LNCaP clone FGC (cell line): ENCODE measurements around the gene GNG4.

Experiments used
- DNase-seq: peaks from one replicate; pipeline ENCODE4 v3.0.0-alpha.2; 2011; ENCODE audit warnings: low read depth
- H3K4me3 ChIP-seq: 2 replicates; pipeline ENCODE4 v1.5.1; 2011; ENCODE audit warnings: mild to moderate bottlenecking, low read depth, low read length, control low read depth
- TF ChIP-seq, protein P1 (sequence below): IDR thresholded peaks from 2 replicates; pipeline ENCODE4 v1.5.1; 2012; ENCODE audit warnings: mild to moderate bottlenecking; ENCODE audit not compliant: control insufficient read depth, insufficient read depth; ENCODE audit errors: extremely low read depth

GNG4 gene

DNA sequence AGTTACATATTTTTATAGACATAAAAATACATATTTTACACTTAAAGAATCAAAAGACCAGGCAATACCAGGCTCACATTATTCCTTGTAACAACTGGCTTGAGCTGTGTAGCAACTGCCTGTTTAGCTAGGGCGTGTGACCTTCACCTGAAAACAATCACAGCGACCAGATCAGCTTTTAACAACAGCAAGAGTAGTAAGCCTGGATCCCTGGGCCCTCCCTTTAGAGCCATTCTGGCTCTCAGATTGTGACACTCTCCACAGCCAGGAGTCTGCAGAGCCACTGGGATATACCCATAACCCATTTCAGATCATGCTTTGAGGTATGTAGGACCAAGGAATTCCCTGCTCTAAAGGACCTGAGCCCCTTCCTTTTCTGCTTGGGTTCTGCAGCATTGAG lies 29.4 kb upstream of the GNG4 start:
- H3K4me3 ChIP-seq = no peak overlapping the region
- DNase-seq = no peak
- TF ChIP-seq, protein P1, sequence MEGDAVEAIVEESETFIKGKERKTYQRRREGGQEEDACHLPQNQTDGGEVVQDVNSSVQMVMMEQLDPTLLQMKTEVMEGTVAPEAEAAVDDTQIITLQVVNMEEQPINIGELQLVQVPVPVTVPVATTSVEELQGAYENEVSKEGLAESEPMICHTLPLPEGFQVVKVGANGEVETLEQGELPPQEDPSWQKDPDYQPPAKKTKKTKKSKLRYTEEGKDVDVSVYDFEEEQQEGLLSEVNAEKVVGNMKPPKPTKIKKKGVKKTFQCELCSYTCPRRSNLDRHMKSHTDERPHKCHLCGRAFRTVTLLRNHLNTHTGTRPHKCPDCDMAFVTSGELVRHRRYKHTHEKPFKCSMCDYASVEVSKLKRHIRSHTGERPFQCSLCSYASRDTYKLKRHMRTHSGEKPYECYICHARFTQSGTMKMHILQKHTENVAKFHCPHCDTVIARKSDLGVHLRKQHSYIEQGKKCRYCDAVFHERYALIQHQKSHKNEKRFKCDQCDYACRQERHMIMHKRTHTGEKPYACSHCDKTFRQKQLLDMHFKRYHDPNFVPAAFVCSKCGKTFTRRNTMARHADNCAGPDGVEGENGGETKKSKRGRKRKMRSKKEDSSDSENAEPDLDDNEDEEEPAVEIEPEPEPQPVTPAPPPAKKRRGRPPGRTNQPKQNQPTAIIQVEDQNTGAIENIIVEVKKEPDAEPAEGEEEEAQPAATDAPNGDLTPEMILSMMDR = no peak

DNA sequence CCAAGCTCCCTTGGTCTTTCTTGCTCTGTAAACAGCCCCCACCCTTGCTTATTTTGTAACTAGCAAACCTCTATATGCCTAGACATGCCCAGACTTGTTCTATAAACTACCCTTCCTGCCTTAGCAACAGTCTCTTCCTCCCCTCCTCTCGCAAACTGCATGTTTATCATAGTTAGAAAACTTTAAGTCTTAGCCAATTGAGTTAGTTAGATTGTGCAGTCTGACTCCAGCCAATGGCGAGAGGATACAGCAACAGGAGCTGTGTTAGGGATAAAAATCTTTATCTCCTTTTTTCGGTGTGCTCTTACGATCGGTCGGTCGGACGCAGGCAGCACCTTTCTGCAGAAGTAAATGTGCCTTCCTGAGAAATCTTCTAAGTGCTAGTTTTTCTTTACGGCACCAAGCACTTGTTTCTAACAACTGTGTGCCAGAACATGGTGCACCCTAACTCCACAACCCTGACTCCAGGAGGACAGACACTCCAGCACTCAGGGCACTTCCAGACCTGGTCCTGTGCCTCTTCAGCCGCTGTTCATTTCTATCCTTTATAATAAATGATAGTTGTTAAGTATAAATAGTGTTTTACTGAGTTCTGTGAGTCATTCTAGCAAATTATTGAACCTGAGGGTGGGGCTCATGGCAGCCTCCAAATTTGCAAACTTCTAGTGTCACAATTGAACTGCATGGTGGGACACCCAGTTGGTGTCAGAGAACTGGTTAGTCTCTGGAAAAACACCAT lies 25.7 kb upstream of the GNG4 start:
- DNase-seq = no peak
- H3K4me3 ChIP-seq = no peak overlapping the region
- TF ChIP-seq, protein P1 = no peak

DNA sequence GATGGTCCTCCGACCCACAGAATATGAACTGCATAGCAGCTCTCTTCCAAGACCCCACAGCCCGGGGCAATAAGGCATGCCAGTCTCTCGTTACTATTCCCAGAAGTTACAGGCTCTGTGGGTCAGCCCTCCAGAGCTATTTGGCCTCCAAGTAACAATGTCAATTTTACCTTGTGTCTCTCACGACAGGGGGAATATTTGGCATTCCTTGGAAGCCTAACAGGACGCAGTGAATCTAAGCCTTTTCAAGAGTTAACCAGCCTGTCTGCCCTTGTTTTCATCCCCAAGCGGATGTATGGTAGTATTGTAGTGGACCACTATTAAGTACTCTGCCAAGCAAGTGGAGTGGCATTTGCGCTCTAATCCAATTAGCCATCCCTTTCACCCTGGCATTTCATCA lies 24.4 kb upstream of the GNG4 start:
- no peak for DNase-seq
- TF ChIP-seq, protein P1 = no peak
- no peak overlapping the region for H3K4me3 ChIP-seq

DNA sequence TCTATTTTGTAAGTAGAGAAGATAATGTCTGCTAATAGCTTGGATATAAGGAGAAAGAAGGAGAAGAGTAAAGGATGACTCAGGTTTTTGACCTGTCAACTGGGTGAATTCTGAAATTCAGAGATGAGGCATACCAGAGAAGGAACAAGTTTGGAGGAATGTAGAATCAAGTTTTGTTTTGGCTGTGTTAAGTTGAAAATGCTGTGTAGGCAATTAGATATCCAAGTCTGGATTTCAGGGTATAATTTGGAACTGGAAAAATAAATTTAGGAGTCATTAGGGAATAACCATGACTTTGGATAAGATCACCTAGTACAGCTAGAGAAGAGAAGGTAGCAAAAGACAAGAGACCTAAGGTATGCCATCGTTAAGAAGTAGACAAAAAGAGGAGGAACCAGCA lies 22.4 kb upstream of the GNG4 start:
- no peak overlapping the region for H3K4me3 ChIP-seq
- no peak for DNase-seq
- TF ChIP-seq, protein P1 = no peak

DNA sequence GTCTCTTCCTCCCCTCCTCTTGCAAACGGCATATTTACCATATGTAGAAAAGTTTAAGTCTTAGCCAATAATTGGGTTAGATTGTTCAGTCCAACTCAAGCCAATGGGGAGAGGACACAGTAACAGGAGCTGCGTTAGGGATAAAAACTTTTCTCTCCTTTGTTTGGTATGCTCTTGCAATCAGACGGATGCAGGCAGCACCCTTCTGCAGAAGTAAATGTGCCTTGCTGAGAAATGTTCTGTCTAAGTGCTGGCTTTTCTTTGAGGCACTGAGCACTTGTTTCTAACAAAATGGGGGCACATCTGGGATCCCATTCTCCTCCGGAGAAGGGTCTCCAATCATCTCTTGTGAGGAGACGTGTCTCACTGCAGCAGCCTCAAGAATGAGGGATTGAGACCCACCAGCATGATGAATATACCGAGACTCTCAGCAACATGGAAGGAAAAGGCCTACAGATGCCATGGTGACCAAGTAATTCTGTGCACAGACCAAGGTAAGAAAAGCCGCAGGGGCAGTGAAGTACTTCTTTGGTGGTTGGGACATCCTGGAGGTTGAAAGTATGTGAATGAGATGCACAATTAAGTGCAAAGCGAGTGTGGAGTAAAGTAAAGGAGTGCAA lies 20.7 kb upstream of the GNG4 start:
- no peak for DNase-seq
- H3K4me3 ChIP-seq = no peak overlapping the region
- TF ChIP-seq, protein P1 = no peak

DNA sequence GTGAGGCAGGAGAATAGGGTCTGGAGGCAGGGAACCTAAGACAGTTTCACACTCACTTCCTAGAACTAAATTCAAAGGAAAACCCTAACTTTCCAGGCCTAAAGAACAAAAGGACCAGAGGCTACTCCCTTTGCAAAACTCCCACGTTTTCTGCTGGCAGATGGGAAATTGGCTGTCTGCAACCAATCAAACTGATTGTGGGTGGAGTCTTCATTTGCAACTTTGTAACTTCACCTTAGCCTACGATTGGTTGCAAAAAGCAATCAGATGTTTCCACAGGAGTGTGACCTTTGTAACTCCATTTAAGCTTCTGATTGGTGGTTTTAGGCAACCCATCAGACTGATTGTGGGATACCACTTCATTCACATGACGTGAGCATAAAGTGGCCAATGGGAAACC lies 19.7 kb upstream of the GNG4 start:
- H3K4me3 ChIP-seq = no peak overlapping the region
- TF ChIP-seq, protein P1 = no peak
- no peak for DNase-seq
